Measurements from ENCODE around the gene LRP1B.

DNA sequence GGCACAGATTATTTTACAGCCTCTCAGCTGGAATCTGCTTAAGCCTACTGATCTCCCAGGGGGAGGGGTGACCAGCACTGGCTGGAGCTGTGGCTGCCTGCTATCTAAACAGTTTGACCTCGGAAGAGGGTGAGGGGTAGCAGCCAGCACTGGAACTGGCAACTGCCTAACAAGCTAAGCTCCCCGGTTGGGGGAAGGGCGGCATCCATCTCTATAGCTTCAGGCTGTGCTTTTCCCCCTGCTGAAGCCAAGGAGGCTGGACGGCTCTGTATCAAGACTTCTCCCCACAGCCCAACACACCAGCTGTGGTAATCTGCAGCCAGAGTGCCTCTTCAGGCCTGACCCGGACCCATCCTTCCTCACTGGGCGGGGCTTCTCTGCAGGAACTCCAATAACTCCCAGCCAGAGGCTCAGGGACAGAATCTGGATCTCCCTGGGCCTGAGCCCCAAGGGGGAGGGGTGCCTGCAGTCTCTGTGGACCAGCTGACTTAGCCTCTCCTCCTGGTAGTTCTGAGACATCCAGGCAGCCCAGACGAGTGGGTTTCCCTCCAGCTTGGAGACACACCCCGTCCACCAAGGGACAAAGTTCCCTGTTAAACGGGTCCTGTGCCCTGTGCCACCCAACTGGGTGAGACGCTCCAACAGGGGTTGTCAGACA, 560.2 kb downstream of the LRP1B start:
- TF ChIP-seq, protein P1, sequence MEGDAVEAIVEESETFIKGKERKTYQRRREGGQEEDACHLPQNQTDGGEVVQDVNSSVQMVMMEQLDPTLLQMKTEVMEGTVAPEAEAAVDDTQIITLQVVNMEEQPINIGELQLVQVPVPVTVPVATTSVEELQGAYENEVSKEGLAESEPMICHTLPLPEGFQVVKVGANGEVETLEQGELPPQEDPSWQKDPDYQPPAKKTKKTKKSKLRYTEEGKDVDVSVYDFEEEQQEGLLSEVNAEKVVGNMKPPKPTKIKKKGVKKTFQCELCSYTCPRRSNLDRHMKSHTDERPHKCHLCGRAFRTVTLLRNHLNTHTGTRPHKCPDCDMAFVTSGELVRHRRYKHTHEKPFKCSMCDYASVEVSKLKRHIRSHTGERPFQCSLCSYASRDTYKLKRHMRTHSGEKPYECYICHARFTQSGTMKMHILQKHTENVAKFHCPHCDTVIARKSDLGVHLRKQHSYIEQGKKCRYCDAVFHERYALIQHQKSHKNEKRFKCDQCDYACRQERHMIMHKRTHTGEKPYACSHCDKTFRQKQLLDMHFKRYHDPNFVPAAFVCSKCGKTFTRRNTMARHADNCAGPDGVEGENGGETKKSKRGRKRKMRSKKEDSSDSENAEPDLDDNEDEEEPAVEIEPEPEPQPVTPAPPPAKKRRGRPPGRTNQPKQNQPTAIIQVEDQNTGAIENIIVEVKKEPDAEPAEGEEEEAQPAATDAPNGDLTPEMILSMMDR (IDR thresholded peaks at IDR 0.05): no peak
- no peak for TF ChIP-seq POLR2A (IDR thresholded peaks at IDR 0.05)
